CD14-positive monocyte (primary cell): Measurements from ENCODE around the gene PELO. TPM values are rescaled to one million over a fixed set of nuclear protein-coding genes. Genes with fewer than 3 reads are reported as not detected.
A peak's percentile ranks its signal among the peaks of the same experiment; 100 is the strongest.

Source experiments
- DNase-seq, 3 donors: peaks; one replicate each; pipeline ENCODE4 v3.0.0-alpha.2; 2011 to 2022
- H2AFZ ChIP-seq: 2 replicates; pipeline ENCODE4 v1.6.0; 2012; ENCODE audit warnings: mild to moderate bottlenecking, low read depth, low read length, inconsistent platforms; ENCODE audit not compliant: insufficient read depth, poor library complexity, severe bottlenecking
- H3K27ac ChIP-seq, 2 donors: 1 replicate in 1 of 2; 2 replicates in 1 of 2; pipeline ENCODE4 v1.5.1; 2012 to 2013; ENCODE audit warnings: low read length in 2 of 2, control low read depth in 1 of 2, inconsistent platforms in 1 of 2, low read depth in 1 of 2, mild to moderate bottlenecking in 1 of 2
- H3K27me3 ChIP-seq, 2 donors: one replicate each; pipeline versions ENCODE4 v1.6.0 to v1.6.1; 2011 to 2013; ENCODE audit warnings: low read length in 2 of 2; ENCODE audit not compliant: control insufficient read depth in 2 of 2, insufficient read depth in 2 of 2
- H3K36me3 ChIP-seq, 2 donors: replicated peaks in 1 of 2; 1 replicate in 1 of 2; 2 replicates in 1 of 2; pipeline versions ENCODE4 v1.5.1 to v1.6.1; 2012 to 2013; ENCODE audit warnings: low read length in 2 of 2, control low read depth in 1 of 2, inconsistent platforms in 1 of 2, mild to moderate bottlenecking in 1 of 2; ENCODE audit not compliant: insufficient read depth in 2 of 2, control insufficient read depth in 1 of 2
- H3K4me1 ChIP-seq, 2 donors: 1 replicate in 1 of 2; 2 replicates in 1 of 2; pipeline versions ENCODE4 v1.5.1 to v1.6.1; 2012 to 2013; ENCODE audit warnings: low read length in 2 of 2, control low read depth in 1 of 2, inconsistent platforms in 1 of 2, mild to moderate bottlenecking in 1 of 2, moderate library complexity in 1 of 2; ENCODE audit not compliant: insufficient read depth in 2 of 2, control insufficient read depth in 1 of 2
- H3K4me2 ChIP-seq: replicated peaks from 2 replicates; pipeline ENCODE3; 2012; ENCODE audit warnings: low read length, moderate library complexity, mild to moderate bottlenecking; ENCODE audit not compliant: poor library complexity, severe bottlenecking; ENCODE audit errors: extremely low read depth
- H3K4me3 ChIP-seq, 3 experiments: fragments of 200-600 bp in 1 of 3; sonication (generic) in 1 of 3; replicated peaks in 1 of 3; 1 replicate in 2 of 3; 2 replicates in 1 of 3; pipeline ENCODE4 v1.5.1; 2011 to 2013; ENCODE audit warnings: low read length in 3 of 3, mild to moderate bottlenecking in 3 of 3, control low read depth in 2 of 3, low read depth in 2 of 3, inconsistent platforms in 1 of 3, moderate library complexity in 1 of 3
- H3K79me2 ChIP-seq: 2 replicates; pipeline ENCODE4 v1.6.0; 2012; ENCODE audit warnings: mild to moderate bottlenecking, control low read depth, inconsistent platforms, low read length, moderate library complexity; ENCODE audit not compliant: insufficient read depth
- H3K9ac ChIP-seq: 2 replicates; pipeline ENCODE4 v1.6.0; 2017; ENCODE audit warnings: low read length, mild to moderate bottlenecking; ENCODE audit not compliant: insufficient read depth, poor library complexity, severe bottlenecking
- H3K9me3 ChIP-seq, 2 donors: replicated peaks in 1 of 2; 1 replicate in 1 of 2; 2 replicates in 1 of 2; pipeline versions ENCODE4 v1.5.1 to v1.6.1; 2012 to 2013; ENCODE audit warnings: low read length in 2 of 2, control low read depth in 1 of 2; ENCODE audit not compliant: control insufficient read depth in 1 of 2, insufficient read depth in 1 of 2
- H4K20me1 ChIP-seq: 2 replicates; pipeline ENCODE4 v1.6.0; 2012; ENCODE audit warnings: mild to moderate bottlenecking, low read length, control low read depth, moderate library complexity; ENCODE audit not compliant: insufficient read depth
- H3K27ac Mint-ChIP-seq, 7 donors: one replicate each; pipeline ENCODE4 v1.8.0; 2020; ENCODE audit warnings: mild to moderate bottlenecking in 7 of 7, mixed read lengths in 7 of 7, moderate library complexity in 6 of 7, inconsistent platforms in 2 of 7
- H3K27me3 Mint-ChIP-seq, 3 donors: one replicate each; pipeline ENCODE4 v1.8.0; 2021 to 2022; ENCODE audit warnings: low read depth in 3 of 3, mild to moderate bottlenecking in 3 of 3, mixed read lengths in 3 of 3, moderate library complexity in 3 of 3, inconsistent platforms in 1 of 3
- H3K36me3 Mint-ChIP-seq, 2 donors: one replicate each; pipeline ENCODE4 v1.8.0; 2020; ENCODE audit warnings: mixed read lengths in 2 of 2, inconsistent platforms in 1 of 2, mild to moderate bottlenecking in 1 of 2
- H3K4me1 Mint-ChIP-seq: one replicate; pipeline ENCODE4 v1.8.0; 2020; ENCODE audit warnings: mild to moderate bottlenecking, mixed read lengths
- H3K4me3 Mint-ChIP-seq, 2 donors: one replicate each; pipeline ENCODE4 v1.8.0; 2020; ENCODE audit warnings: mild to moderate bottlenecking in 2 of 2, mixed read lengths in 2 of 2, moderate library complexity in 1 of 2
- H3K9me3 Mint-ChIP-seq, 7 donors: one replicate each; pipeline ENCODE4 v1.8.0; 2020 to 2022; ENCODE audit warnings: mixed read lengths in 7 of 7, mild to moderate bottlenecking in 6 of 7, moderate library complexity in 6 of 7, inconsistent platforms in 2 of 7
- CTCF ChIP-seq: fragments of 200-600 bp; IDR thresholded peaks from one replicate; pipeline ENCODE4 v1.8.0; 2022; ENCODE audit warnings: antibody characterized with exemption, mild to moderate bottlenecking
- WGBS: methylation state at CpG from one replicate; pipeline ENCODE4 v1.1.5; 2013; ENCODE audit warnings: missing lambda C conversion rate; ENCODE audit not compliant: insufficient coverage; 5-methylcytosine and 5-hydroxymethylcytosine counted together
- intact Hi-C, 2 donors: fragments of 100-400 bp; cut with micrococcal nuclease; formaldehyde crosslinking; loops; one replicate each; pipeline versions ENCODE4 v1.15.0 to v1.15.1; 2023
- polyA plus RNA-seq, 3 donors: library from polyadenylated mRNA; depleted of rRNA in 1 of 3; unstranded in 2 of 3; stranded (reverse) in 1 of 3; fragments of 300-500 nt in 2 of 3; fragments of >200 nt in 1 of 3; fragmentation: Illumina TruSeq in 2 of 3; gene quantifications; 1 replicate in 2 of 3; 2 replicates in 1 of 3; pipeline ENCODE4 v1.2.3, GENCODE V29; 2012 to 2021

Gene PELO
- polyA plus RNA-seq, 3 donors = 1.8 to 4.4 (median 2.1) TPM

GRCh38 chr5:52808316-52808901 is 20.7 kb downstream of the PELO start:
- Histone ChIP-seq H4K20me1 (no peaks in the 10 kb centered on the region), H3K4me2 (no peak overlapping the region), H3K4me3 (no peak overlapping the region), H3K36me3 (no peaks in the 10 kb centered on the region), H2AFZ (no peak overlapping the region), H3K27me3 (no peaks in the 10 kb centered on the region), H3K27ac (no peak overlapping the region), H3K79me2 (peaks cover 11% of the 10 kb centered on the region), H3K4me1 (peaks cover 50 to 68% of the 10 kb centered on the region in 2 donors), H3K9me3 (no peaks in the 10 kb centered on the region), H3K9ac (no peak overlapping the region)
- H3K27me3 Mint-ChIP-seq = no peaks in the 10 kb centered on the region
- H3K9me3 Mint-ChIP-seq = peaks cover 0 to 3% (median 0%) of the 10 kb centered on the region in 7 donors
- no peak for TF ChIP-seq CTCF
- 100% methylated on average over 1 of the region's 2 CpGs for WGBS
- DNase-seq = no peak
- H3K36me3 Mint-ChIP-seq = peaks cover 3 to 4% of the 10 kb centered on the region in 2 donors
- intact Hi-C loops = no loop called here
- peak overlapping the region in 1 of 7 donors; percentile 99 for H3K27ac Mint-ChIP-seq
- H3K4me1 Mint-ChIP-seq = peaks cover 51% of the 10 kb centered on the region
- H3K4me3 Mint-ChIP-seq = no peak overlapping the region

- H3K4me3 Mint-ChIP-seq = peak overlapping the region in 1 of 2 donors; percentile 34
- peaks cover 3% of the 10 kb centered on the region in 2 donors for H3K36me3 Mint-ChIP-seq
- intact Hi-C loops = no loop called here
- Histone ChIP-seq H3K4me1 (peaks cover 43 to 53% of the 10 kb centered on the region in 2 donors), H3K9me3 (no peaks in the 10 kb centered on the region), H2AFZ (peak overlapping the region; percentile 75), H3K79me2 (no peaks in the 10 kb centered on the region), H3K36me3 (no peaks in the 10 kb centered on the region), H4K20me1 (no peaks in the 10 kb centered on the region), H3K27me3 (no peaks in the 10 kb centered on the region), H3K9ac (peak overlapping the region; percentile 56), H3K4me3 (peak overlapping the region in 1 of 3 experiments; percentile 53), H3K4me2 (peak overlapping the region; percentile 54), H3K27ac (peak overlapping the region; percentile 86 to 93)
- H3K9me3 Mint-ChIP-seq = peaks cover 0 to 3% (median 0%) of the 10 kb centered on the region in 7 donors
- peak overlapping the region; percentile 94 to 99 (median 98) for H3K27ac Mint-ChIP-seq
- no CpG with 5 or more reads among the region's 1 CpG for WGBS
- H3K27me3 Mint-ChIP-seq = no peaks in the 10 kb centered on the region
- H3K4me1 Mint-ChIP-seq = peaks cover 45% of the 10 kb centered on the region
- no peak for TF ChIP-seq CTCF
- peak in 2 of 3 donors; percentile 65 to 75 for DNase-seq
These were observed 22.2 kb downstream of the PELO start for GRCh38 chr5:52809884-52810283.
